Ishikawa (cell line): Measurements from ENCODE around the gene LGR6.

ENCODE experiments used
- CEBPB ChIP-seq: IDR thresholded peaks from 2 replicates; pipeline ENCODE4 v1.6.1; 2012
- CREB1 ChIP-seq: IDR thresholded peaks from 2 replicates; pipeline ENCODE4 v1.6.1; 2012; ENCODE audit warnings: low read depth
- EGR1 ChIP-seq: IDR thresholded peaks from 2 replicates; pipeline ENCODE4 v1.6.1; 2012
- EP300 ChIP-seq: IDR thresholded peaks from 2 replicates; pipeline ENCODE4 v1.6.1; 2012; ENCODE audit warnings: borderline replicate concordance
- FOXM1 ChIP-seq: IDR thresholded peaks from 2 replicates; pipeline ENCODE4 v1.6.1; 2012; ENCODE audit warnings: low read depth, borderline replicate concordance
- MAX ChIP-seq: IDR thresholded peaks from 2 replicates; pipeline ENCODE4 v1.6.1; 2012
- NFIC ChIP-seq: IDR thresholded peaks from 2 replicates; pipeline ENCODE4 v1.6.1; 2012
- RAD21 ChIP-seq: IDR thresholded peaks from 2 replicates; pipeline ENCODE4 v1.6.1; 2012; ENCODE audit warnings: low read depth
- REST ChIP-seq: IDR thresholded peaks from 2 replicates; pipeline ENCODE4 v1.6.1; 2012; ENCODE audit warnings: low read depth, mild to moderate bottlenecking
- TAF1 ChIP-seq: IDR thresholded peaks from 2 replicates; pipeline ENCODE4 v1.6.1; 2012; ENCODE audit warnings: low read depth, mild to moderate bottlenecking
- TCF12 ChIP-seq: IDR thresholded peaks from 2 replicates; pipeline ENCODE4 v1.6.1; 2012; ENCODE audit warnings: low read depth
- TEAD4 ChIP-seq: IDR thresholded peaks from 2 replicates; pipeline ENCODE4 v1.6.1; 2012
- USF1 ChIP-seq: IDR thresholded peaks from 2 replicates; pipeline ENCODE4 v1.6.1; 2012
- YY1 ChIP-seq: IDR thresholded peaks from 2 replicates; pipeline ENCODE4 v1.6.1; 2012; ENCODE audit warnings: low read depth
- ZBTB7A ChIP-seq: IDR thresholded peaks from 2 replicates; pipeline ENCODE4 v1.6.1; 2012; ENCODE audit warnings: low read depth

LGR6 gene

GRCh38 chr1:202291961-202292712 lies 98.5 kb downstream of the LGR6 start:
- TF ChIP-seq TCF12 (peak; percentile 92), FOXM1 (peak; percentile 34; the same call in 1 of the 2 replicates), RAD21 (0 out of 2 replicates have a peak, but pooled peaks have one; percentile 11), CEBPB (no peak; the same call in 1 of the 2 replicates), EGR1 (no peak), TAF1 (no peak), USF1 (0 out of 2 replicates have a peak, but pooled peaks have one; percentile 11), TEAD4 (peak; percentile 83), CREB1 (no peak), NFIC (peak; percentile 96), REST (no peak), EP300 (peak; percentile 88), MAX (no peak)

- TF ChIP-seq CEBPB = no peak
- no peak for TF ChIP-seq EGR1
- TF ChIP-seq TCF12 = no peak
- TF ChIP-seq MAX = no peak
- TF ChIP-seq NFIC = no peak
- TF ChIP-seq RAD21 = no peak
- no peak for TF ChIP-seq TEAD4
Measured at GRCh38 chr1:202292773-202293172, 99.2 kb downstream of the LGR6 start.

- no peak for TF ChIP-seq MAX
- no peak for TF ChIP-seq TCF12
- TF ChIP-seq FOXM1 = no peak
- TF ChIP-seq ZBTB7A = no peak
- no peak for TF ChIP-seq RAD21
- TF ChIP-seq EP300 = no peak
- no peak for TF ChIP-seq CREB1
- TF ChIP-seq CEBPB = no peak
- TF ChIP-seq REST = no peak
- no peak for TF ChIP-seq YY1
- no peak for TF ChIP-seq TAF1
- no peak for TF ChIP-seq TEAD4
- no peak for TF ChIP-seq USF1
- no peak for TF ChIP-seq EGR1
- no peak for TF ChIP-seq NFIC
Measured at GRCh38 chr1:202293569-202293968, 100.0 kb downstream of the LGR6 start.

GRCh38 chr1:202302166-202302565 lies 108.6 kb downstream of the LGR6 start:
- no peak for TF ChIP-seq USF1
- TF ChIP-seq TAF1 = no peak
- TF ChIP-seq CEBPB = no peak
- no peak for TF ChIP-seq FOXM1
- no peak for TF ChIP-seq TEAD4
- no peak for TF ChIP-seq CREB1
- TF ChIP-seq EP300 = no peak
- no peak for TF ChIP-seq ZBTB7A
- TF ChIP-seq EGR1 = no peak
- TF ChIP-seq YY1 = no peak
- no peak for TF ChIP-seq NFIC
- no peak for TF ChIP-seq RAD21
- TF ChIP-seq TCF12 = no peak
- no peak for TF ChIP-seq REST
